ENCODE results near the gene PRKACA.
A peak's percentile ranks its signal among the peaks of the same experiment; 100 is the strongest.

PRKACA gene

GRCh38 chr19:14118165-14119051 is 846 bp upstream of the PRKACA start:
- DNase-seq (ENCODE audit: insufficient read length, low spot score) (no peak), FAIRE-seq (peak; percentile 48)

- DNase-seq (ENCODE audit: insufficient read length, low spot score) (no peak), FAIRE-seq (no peak)
Measured at GRCh38 chr19:14116918-14117578, 514 bp downstream of the PRKACA start.

DNA sequence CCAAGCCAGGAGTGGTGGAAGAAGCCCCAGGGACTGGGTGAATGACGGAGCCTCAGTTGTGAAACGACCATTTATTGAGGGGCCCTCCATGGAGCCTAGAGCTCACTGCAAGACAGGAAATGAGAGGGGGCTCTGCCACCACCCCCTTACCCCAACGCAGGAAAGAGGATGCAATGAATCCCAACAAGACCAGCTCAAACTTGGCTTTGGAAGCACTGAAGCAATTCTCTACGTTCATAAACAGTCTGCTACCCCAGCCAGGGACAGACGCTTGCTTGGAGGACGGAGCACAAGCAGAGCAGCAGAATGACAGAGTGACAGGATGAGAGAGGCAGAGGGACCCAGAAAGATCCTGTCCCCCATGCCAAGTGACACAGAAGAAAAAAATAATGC is 1.0 kb downstream of the PRKACA start:
- FAIRE-seq (no peak), DNase-seq (ENCODE audit: insufficient read length, low spot score) (no peak)

- DNase-seq (ENCODE audit: insufficient read length, low spot score) (no peak), FAIRE-seq (no peak)
Measured at GRCh38 chr19:14115756-14116155, 1.8 kb downstream of the PRKACA start.

GRCh38 chr19:14114854-14115253 is 2.7 kb downstream of the PRKACA start:
- DNase-seq (ENCODE audit: insufficient read length, low spot score) (no peak), FAIRE-seq (peak; percentile 70)

GRCh38 chr19:14114439-14114838 is 3.1 kb downstream of the PRKACA start:
- no peak for FAIRE-seq

DNA sequence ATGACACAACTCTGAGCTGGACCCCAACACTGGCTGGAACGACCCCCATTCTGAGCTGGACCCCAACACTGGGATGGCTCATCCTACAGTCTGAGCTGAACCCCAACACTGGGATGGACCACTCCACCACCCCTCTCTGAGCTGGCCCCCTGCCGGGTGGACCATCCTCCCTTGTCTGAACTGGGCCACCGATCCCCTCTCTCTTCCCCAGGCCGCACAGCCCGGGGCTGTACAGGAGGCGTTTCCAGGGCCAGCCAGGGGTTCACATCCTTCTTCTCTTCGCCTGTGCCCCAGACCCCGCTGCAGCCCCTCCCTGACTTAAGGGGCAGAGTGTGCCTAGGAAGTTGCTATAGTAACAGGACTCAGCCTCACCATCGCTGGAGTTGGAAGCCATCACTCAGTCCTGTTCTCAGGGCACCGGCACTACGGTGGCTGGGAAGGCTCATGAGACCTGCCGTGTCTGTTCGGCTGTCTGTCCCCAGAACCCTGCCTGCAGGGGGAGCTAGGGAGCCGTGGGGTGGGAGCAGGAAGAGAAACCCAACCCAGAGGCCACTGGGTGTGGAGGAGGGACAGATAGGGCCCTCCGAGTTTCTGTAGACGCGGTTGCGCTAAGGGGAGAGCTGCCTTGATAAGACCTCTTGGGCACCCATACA is 3.7 kb downstream of the PRKACA start:
- no peak for FAIRE-seq
- DNase-seq (ENCODE audit: insufficient read length, low spot score): no peak

More at GRCh38 chr19:14114439-14114838, 3.1 kb downstream of the PRKACA start:
- no peak for DNase-seq (ENCODE audit: insufficient read length, low spot score)

GRCh38 chr19:14112809-14113385 is 4.7 kb downstream of the PRKACA start:
- DNase-seq (ENCODE audit: insufficient read length, low spot score): no peak

DNA sequence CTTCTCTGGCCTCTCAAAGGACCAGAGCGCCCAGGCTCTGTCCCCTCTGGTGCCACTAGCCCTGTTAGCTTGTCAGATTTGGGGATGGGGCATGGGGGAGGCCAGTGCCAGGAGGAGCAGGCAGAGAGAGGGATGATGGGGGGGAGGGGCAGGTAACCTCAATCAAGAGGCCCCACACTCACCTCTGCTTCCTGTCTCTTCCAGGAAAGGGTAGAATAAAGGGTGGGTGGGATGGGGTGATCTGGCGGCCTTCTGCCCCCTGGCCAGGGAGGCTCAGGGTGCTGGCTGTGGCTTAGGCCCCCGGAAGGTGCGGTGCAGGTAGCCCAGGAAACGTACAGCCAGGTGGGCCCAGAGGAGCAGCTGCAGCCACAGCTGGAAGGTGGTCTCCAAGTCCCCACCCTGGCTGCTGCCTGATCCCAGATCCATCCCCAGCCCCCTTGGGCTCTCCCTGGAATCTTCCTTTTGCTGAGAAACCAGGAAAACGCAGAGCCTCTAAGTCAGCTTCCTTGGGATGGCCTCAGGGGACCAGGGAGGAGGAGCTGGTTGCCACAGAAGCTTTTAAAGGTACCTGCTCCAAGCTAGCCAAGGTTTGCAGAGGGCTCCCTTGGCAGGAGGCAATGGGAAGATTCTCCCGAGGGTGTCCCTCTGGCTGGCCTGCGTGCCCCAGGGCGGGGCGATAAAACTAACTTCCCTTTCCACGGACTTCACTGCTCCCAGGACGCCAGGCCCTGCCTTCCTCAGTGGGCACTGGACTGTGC is 5.3 kb downstream of the PRKACA start:
- FAIRE-seq (no peak), DNase-seq (ENCODE audit: insufficient read length, low spot score) (no peak)

More at GRCh38 chr19:14112809-14113385, 4.7 kb downstream of the PRKACA start:
- no peak for FAIRE-seq

GRCh38 chr19:14111486-14111885 is 6.1 kb downstream of the PRKACA start:
- DNase-seq (ENCODE audit: insufficient read length, low spot score): no peak
- FAIRE-seq: no peak

- no peak for FAIRE-seq
- no peak for DNase-seq (ENCODE audit: insufficient read length, low spot score)
Measured at GRCh38 chr19:14110650-14111049, 6.9 kb downstream of the PRKACA start.

DNA sequence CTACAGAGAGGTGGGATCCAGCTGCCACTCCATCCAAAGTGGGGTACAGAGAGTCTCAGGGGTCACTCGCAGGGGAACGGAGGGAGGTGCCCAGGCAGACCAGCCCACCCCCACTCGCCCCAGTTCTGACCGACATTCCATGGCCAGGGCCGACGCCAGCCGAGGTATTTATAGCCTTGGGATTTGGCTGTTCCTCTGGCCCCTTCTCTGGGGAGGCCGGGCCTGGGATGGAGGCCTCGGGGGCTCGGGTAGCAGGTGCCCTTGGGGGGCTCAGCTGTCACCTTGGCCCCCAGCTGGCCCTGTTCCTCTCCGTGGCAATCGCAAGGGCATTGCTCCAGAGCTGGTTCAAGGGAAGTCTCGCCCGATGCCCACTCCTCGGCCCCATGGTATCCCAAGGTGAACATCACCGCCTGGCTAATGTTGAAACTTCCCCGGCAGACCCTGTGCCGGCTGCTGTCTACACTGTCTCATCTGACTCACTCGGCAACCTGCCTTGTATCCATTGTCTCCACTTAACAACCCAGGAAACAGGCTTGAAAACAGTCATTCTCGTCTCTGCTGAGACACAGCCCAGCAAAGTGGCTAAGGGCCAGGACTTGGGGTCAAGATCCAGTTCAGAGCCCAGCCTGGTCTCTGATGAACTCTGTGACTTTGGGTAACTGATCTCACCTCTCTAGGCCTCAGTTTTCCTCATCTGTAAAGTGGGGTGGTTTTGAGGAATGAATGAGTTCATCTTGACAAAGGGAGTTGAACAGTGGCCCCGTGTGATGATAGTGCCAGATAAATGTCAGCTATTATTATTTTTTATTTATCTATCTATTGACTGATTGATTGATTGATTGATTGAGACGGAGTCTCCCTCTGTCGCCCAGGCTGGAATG is 9.7 kb downstream of the PRKACA start:
- DNase-seq (ENCODE audit: insufficient read length, low spot score): no peak
- no peak for FAIRE-seq

- FAIRE-seq: no peak
- no peak for DNase-seq (ENCODE audit: insufficient read length, low spot score)
Measured at GRCh38 chr19:14106840-14107239, 10.7 kb downstream of the PRKACA start.

DNA sequence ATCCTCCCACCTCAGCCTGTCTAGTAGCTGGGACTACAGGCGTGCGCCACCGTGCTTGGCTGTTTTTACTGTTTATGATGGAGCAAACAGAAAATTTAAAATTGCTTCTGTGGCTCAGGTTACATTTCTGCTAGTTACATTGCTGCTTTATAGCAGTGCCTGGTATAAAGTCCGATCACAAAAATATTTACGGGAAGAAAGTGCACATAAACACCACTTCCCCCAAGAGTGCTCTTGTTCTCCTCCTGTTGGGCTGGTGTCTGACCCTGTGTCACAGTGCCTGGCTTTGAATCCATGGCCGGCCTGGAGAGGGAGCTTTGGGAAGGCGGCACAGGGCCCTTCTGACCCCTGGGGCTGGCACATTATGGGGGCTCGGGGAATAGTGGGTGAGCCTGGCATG is 11.9 kb downstream of the PRKACA start:
- FAIRE-seq (no peak), DNase-seq (ENCODE audit: insufficient read length, low spot score) (no peak)

- no peak for FAIRE-seq
- no peak for DNase-seq (ENCODE audit: insufficient read length, low spot score)
Measured at GRCh38 chr19:14103310-14103709, 14.3 kb downstream of the PRKACA start.

DNA sequence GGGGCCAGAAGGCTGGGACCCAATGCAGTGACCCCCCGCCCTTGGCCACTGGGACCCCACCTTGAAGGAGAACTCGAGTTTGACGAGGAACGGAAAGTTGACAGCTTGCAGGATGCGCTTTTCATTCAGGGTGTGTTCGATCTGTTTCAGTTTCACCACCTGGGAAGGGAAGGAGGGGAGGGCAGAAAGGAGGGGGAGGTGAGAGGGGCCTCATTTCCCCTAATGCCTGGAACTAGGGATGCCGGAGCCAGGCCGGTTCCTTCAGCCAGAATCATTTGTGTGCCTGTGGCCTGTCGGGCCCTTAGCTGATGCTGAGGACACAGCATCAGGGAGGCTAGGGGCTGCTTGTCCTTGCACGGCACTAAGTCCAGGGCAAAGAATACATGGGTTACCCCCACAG is 14.8 kb downstream of the PRKACA start:
- no peak for DNase-seq (ENCODE audit: insufficient read length, low spot score)
- FAIRE-seq: no peak

- FAIRE-seq (no peak), DNase-seq (ENCODE audit: insufficient read length, low spot score) (no peak)
Measured at GRCh38 chr19:14102102-14102696, 15.4 kb downstream of the PRKACA start.

- DNase-seq (ENCODE audit: insufficient read length, low spot score) (no peak), FAIRE-seq (no peak)
Measured at GRCh38 chr19:14101003-14101545, 16.5 kb downstream of the PRKACA start.

Data from GM19239 (cell line).